ENCODE results near the gene KRABD2.

KRABD2 gene

DNA sequence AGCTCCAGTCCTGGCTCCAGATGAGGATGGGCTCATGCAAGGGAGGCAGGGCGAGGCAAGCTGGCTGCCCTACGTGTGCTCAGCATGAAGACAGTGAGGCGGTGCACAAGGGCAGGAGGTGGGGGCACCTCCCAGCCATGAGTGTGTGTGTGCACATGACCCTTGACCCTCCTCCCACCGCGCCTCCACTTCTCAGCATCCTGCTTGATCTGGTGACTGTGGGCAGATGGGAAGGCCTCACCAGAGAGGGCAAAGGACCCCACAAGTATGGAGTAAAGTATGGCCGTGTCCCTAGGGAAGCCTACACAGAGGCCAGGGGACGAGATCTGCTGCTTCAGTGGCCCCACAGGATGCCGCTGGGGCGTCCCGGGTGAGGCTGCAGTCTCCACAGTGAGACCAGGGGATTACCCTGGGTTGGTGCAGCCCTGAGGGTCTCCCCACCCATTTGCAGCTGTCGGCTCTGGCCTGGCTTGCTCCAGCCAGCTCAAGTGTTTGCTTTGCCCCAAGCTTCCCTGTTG lies 29.1 kb upstream of the KRABD2 start:
- Histone ChIP-seq H3K4me1 (ENCODE audit: insufficient read depth) (no peaks in the 10 kb centered on the region), H3K4me3 (no peak overlapping the region), H3K27ac (no peak overlapping the region), H3K9me3 (ENCODE audit: low read depth) (no peaks in the 10 kb centered on the region), H2AFZ (no peak overlapping the region), H3K9me2 (replicated peaks; ENCODE audit: insufficient read depth) (no peaks in the 10 kb centered on the region), H3K4me2 (no peak overlapping the region), H3K27me3 (no peaks in the 10 kb centered on the region), H3K79me2 (no peaks in the 10 kb centered on the region), H4K20me1 (ENCODE audit: insufficient read depth, poor library complexity, severe bottlenecking) (no peaks in the 10 kb centered on the region), H3K36me3 (replicated peaks; ENCODE audit: insufficient read depth, low read depth) (no peaks in the 10 kb centered on the region)
- DNase-seq (ENCODE audit: low spot score): no peak
- 90% methylated on average over 11 of the region's 11 CpGs for WGBS (ENCODE audit: low lambda C conversion rate, missing lambda C conversion rate)
- TF ChIP-seq EZH2phosphoT487 (IDR thresholded peaks at IDR 0.05; ENCODE audit: low read depth, severe bottlenecking, unreplicated experiment) (no peak), EZH2 (IDR thresholded peaks at IDR 0.05; ENCODE audit: borderline replicate concordance) (no peak), CTCF (IDR thresholded peaks at IDR 0.05; ENCODE audit: poor library complexity) (no peak)

DNA sequence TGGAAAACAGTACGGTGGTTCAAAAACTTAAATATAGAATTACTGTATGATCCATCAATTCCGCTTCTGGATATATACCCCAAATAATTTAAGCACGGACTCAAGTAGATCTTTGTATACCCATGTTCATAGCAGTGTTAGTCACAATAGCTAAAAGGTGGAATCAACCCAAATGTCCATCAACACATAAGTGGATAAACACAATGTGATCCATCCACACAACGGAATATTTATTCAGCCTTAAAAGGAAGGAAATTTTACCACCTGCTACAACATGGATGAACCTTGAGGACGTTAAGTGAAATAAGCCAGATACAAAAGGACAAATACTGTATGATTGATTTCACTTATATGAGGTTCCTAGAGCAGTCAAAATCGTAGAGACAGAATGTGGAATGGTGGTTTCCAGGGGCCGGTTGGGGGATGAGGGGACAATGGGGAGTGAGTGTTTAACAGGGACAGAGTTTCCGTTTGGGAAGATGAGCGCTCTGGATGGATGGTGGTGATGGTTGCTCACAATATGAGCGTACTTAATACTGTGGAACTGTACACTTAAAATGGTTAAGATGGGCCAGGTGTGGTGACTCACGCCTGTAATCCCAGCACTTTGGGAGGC lies 26.5 kb upstream of the KRABD2 start:
- Histone ChIP-seq H2AFZ (no peak overlapping the region), H3K9me2 (replicated peaks; ENCODE audit: insufficient read depth) (no peaks in the 10 kb centered on the region), H3K4me2 (no peak overlapping the region), H3K27ac (no peak overlapping the region), H3K79me2 (no peaks in the 10 kb centered on the region), H3K4me3 (no peak overlapping the region), H3K27me3 (peaks cover 5% of the 10 kb centered on the region), H3K36me3 (replicated peaks; ENCODE audit: insufficient read depth, low read depth) (no peaks in the 10 kb centered on the region), H3K4me1 (ENCODE audit: insufficient read depth) (no peaks in the 10 kb centered on the region), H4K20me1 (ENCODE audit: insufficient read depth, poor library complexity, severe bottlenecking) (no peaks in the 10 kb centered on the region), H3K9me3 (ENCODE audit: low read depth) (no peaks in the 10 kb centered on the region)
- DNase-seq (ENCODE audit: low spot score): no peak
- 83% methylated on average over 11 of the region's 11 CpGs for WGBS (ENCODE audit: low lambda C conversion rate, missing lambda C conversion rate)
- TF ChIP-seq EZH2 (IDR thresholded peaks at IDR 0.05; ENCODE audit: borderline replicate concordance) (no peak), EZH2phosphoT487 (IDR thresholded peaks at IDR 0.05; ENCODE audit: low read depth, severe bottlenecking, unreplicated experiment) (no peak), CTCF (IDR thresholded peaks at IDR 0.05; ENCODE audit: poor library complexity) (no peak)

- H3K9me2 ChIP-seq (replicated peaks; ENCODE audit: insufficient read depth): no peaks in the 10 kb centered on the region
- no peak overlapping the region for H3K27ac ChIP-seq
- H3K27me3 ChIP-seq: peaks cover 23% of the 10 kb centered on the region
- H3K4me1 ChIP-seq (ENCODE audit: insufficient read depth): no peaks in the 10 kb centered on the region
- no peaks in the 10 kb centered on the region for H3K36me3 ChIP-seq (replicated peaks; ENCODE audit: insufficient read depth, low read depth)
- no peak overlapping the region for H3K4me2 ChIP-seq
- no peaks in the 10 kb centered on the region for H3K79me2 ChIP-seq
- H2AFZ ChIP-seq: no peak overlapping the region
- TF ChIP-seq EZH2phosphoT487 (IDR thresholded peaks at IDR 0.05; ENCODE audit: low read depth, severe bottlenecking, unreplicated experiment) (no peak), EZH2 (IDR thresholded peaks at IDR 0.05; ENCODE audit: borderline replicate concordance) (no peak), CTCF (IDR thresholded peaks at IDR 0.05; ENCODE audit: poor library complexity) (no peak)
- no peaks in the 10 kb centered on the region for H3K9me3 ChIP-seq (ENCODE audit: low read depth)
- H3K4me3 ChIP-seq: no peak overlapping the region
- no peaks in the 10 kb centered on the region for H4K20me1 ChIP-seq (ENCODE audit: insufficient read depth, poor library complexity, severe bottlenecking)
- no peak for DNase-seq (ENCODE audit: low spot score)
- 85% methylated on average over 2 of the region's 2 CpGs for WGBS (ENCODE audit: low lambda C conversion rate, missing lambda C conversion rate)
These were observed 24.6 kb upstream of the KRABD2 start for GRCh38 chr17:8401107-8401506.
